ENCODE results near the gene XRCC5.
"Not testable (repeated sequence)": the region's sequence is repeated elsewhere in the genome, so short reads cannot be mapped to it uniquely, and the experiment has no call there.

XRCC5 gene

GRCh38 chr2:216201692-216202306, 92.7 kb downstream of the XRCC5 start:
- no peak for DNase-seq (ENCODE audit: low read depth)

GRCh38 chr2:216202626-216203250, 93.6 kb downstream of the XRCC5 start:
- no peak for DNase-seq (ENCODE audit: low read depth)

- no peak for DNase-seq (ENCODE audit: low read depth)
Measured at GRCh38 chr2:216205486-216205885, 96.3 kb downstream of the XRCC5 start.

- no peak for DNase-seq (ENCODE audit: low read depth)
Measured at GRCh38 chr2:216206041-216206703, 97.0 kb downstream of the XRCC5 start.

- DNase-seq (ENCODE audit: low read depth): no peak
Measured at GRCh38 chr2:216206821-216207220, 97.7 kb downstream of the XRCC5 start.

- not testable (repeated sequence) for DNase-seq (ENCODE audit: low read depth)
Measured at GRCh38 chr2:216208661-216209060, 99.5 kb downstream of the XRCC5 start.

GRCh38 chr2:216210701-216211540, 101.8 kb downstream of the XRCC5 start:
- no peak for DNase-seq (ENCODE audit: low read depth)

GRCh38 chr2:216211614-216212145, 102.5 kb downstream of the XRCC5 start:
- no peak for DNase-seq (ENCODE audit: low read depth)

- DNase-seq (ENCODE audit: low read depth): no peak
Measured at GRCh38 chr2:216214768-216215167, 105.6 kb downstream of the XRCC5 start.

GRCh38 chr2:216215658-216216390, 106.7 kb downstream of the XRCC5 start:
- no peak for DNase-seq (ENCODE audit: low read depth)

GRCh38 chr2:216216951-216217903, 108.1 kb downstream of the XRCC5 start:
- no peak for DNase-seq (ENCODE audit: low read depth)

GRCh38 chr2:216217904-216218260, 108.7 kb downstream of the XRCC5 start:
- DNase-seq (ENCODE audit: low read depth): no peak

GRCh38 chr2:216219861-216220260, 110.7 kb downstream of the XRCC5 start:
- no peak for DNase-seq (ENCODE audit: low read depth)

- no peak for DNase-seq (ENCODE audit: low read depth)
Measured at GRCh38 chr2:216220976-216221375, 111.8 kb downstream of the XRCC5 start.

- DNase-seq (ENCODE audit: low read depth): no peak
Measured at GRCh38 chr2:216221811-216222210, 112.7 kb downstream of the XRCC5 start.

- DNase-seq (ENCODE audit: low read depth): no peak
Measured at GRCh38 chr2:216222650-216223352, 113.7 kb downstream of the XRCC5 start.

- no peak for DNase-seq (ENCODE audit: low read depth)
Measured at GRCh38 chr2:216224388-216224787, 115.2 kb downstream of the XRCC5 start.

GRCh38 chr2:216229277-216229914, 120.2 kb downstream of the XRCC5 start:
- DNase-seq (ENCODE audit: low read depth): no peak

- DNase-seq (ENCODE audit: low read depth): no peak
Measured at GRCh38 chr2:216231867-216232266, 122.7 kb downstream of the XRCC5 start.
